Measurements from ENCODE around the gene MYH10.

Gene MYH10

DNA sequence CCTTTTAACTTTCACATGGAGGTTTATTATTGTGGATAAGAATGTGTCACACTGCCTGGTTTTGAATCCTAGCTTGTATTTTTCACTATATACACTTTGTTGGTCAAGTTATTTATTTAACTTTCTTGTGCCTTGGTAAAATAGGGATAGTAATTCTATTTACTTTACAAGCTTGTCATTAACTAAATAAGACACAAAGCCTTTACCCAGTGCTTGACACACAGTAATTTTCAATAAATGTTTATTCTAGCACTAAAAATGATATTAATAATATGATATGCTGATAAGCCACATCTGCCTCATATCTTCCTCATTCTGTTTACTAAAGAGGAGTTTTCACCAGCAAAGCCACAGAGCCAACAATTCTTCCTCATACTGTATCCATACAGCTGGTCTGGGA lies 27.8 kb downstream of the MYH10 start:
- no peak for DNase-seq

DNA sequence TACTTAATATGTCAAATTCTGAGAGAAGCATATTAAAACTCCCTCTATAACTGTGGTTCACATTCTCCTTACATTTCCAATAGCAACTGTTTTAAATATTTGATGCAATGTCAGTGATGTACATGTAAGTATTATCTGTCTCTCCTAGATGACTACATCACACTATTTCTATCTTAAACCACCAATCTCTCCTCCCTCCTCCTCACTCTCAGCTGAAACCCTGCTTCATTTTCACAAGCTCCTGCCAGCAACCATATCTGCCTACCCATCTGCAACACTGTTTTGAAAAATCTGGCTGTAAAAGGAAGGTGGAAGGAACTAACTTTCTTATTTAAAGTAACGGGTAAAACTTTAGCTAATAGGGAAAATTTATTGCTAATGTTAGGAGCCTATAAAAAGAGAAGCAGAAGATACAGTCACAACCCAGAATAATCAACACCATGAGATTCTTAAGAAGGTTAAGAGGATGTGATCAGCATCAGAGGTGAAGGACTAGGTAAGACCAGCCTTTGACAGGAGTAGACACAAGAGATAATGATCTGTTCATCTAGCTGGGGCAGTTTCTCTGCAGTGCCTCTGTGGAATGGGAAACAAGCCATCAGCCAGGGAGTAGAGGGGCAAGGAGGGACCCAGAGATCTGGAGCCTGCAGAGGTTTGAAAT lies 31.0 kb downstream of the MYH10 start:
- no peak for DNase-seq

DNA sequence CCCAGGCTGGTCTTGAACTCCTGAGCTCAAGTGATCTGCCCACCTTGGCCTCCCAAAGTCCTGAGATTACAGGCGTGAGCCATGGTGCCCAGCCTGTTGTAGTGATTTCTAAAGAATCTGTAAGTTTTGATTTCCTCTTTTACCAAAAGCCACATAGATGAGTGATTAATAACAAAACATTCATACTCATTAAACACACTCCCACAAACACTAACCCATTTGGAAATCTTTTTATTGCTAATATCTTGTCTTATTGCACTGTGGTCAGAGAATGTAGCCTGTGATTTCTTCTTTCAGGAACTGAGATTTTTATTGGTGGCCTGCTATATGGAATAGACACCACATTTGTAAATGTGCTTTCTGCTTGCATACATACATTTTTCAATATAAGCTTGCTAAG lies 31.6 kb downstream of the MYH10 start:
- no peak for DNase-seq

DNA sequence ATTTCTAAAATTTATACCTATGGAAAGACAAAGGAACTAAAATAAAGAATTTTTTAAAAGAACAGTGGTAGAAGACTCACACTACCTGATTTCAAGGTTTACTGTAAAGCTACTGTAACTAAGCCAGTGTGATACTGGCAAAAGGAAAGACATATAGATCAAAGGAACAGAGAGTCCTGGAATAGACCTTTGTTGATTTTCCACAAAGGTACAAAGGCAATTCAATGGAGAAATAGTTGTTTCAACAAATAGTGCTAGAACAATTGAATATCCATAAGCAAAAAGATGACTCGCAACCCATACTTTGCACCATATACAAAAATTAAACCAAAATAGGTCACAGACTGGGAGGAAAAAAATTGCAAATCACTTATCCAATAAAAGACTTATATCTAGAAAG lies 36.7 kb downstream of the MYH10 start:
- no peak for DNase-seq

DNA sequence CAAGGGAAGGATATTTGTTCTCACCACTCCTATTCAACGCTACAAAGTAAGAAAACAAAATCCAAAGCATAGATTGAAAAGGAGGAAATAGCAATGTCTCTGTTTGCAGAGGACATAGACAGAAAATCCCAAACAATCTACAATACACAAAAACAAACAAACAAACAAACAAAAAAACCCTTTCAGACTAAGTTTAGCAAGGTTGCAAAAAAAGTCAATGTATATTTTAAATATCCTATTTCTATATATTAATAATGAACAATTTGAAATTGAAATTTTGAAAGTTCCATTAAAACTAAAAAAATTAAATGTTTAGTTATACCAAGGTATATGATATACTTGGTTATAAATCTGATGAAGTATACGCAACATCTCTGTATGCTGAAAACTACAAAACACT lies 37.2 kb downstream of the MYH10 start:
- DNase-seq: no peak

DNA sequence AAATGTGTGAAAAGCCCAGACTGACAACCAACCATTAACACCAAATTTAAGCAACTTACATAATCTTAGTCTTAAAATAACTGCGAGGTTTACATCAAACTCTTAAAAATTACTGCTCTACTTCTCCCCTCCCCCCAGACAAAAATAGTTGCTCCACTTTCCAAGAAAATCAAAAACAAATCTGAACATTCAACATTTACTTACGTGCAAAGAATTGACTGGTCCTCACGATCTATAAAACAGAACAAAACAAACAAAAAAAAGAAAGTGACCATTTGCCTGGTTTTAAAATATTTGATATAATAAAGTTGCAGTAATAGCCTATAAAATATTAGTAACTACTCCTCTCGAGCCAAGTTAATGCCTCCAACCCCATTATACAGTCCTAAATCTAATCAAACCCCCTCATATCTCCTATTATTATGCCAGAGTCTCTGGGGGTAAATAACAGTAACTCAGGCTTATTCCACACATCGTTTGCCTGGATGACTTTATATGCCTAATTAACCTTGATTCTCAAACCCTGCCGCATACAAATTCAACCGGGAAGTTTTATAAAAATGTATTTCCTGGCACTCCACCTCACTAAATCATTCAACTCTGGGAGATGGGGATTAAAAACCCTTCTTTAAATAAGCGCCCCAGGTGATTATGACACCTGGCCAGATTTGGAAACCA lies 41.5 kb downstream of the MYH10 start:
- DNase-seq: no peak

DNA sequence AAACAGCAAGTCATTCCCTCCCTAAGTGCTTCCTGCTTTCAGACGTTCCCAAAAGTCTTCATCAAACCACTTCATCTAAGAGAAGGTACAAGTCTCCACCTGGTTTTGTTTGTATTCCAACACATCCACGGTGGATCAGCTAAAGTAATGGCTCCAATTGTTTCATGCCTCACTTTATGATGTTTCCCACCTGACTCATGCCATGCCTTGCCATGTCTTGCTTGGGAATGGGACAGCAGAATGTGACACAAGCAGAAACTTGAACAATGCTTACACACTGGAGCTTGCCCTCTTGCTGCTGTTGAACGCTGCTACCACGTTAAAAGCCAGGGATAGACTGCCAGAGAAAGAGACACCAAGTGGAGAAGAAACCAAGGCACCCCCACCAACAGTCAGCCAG lies 43.8 kb downstream of the MYH10 start:
- no peak for DNase-seq

DNA sequence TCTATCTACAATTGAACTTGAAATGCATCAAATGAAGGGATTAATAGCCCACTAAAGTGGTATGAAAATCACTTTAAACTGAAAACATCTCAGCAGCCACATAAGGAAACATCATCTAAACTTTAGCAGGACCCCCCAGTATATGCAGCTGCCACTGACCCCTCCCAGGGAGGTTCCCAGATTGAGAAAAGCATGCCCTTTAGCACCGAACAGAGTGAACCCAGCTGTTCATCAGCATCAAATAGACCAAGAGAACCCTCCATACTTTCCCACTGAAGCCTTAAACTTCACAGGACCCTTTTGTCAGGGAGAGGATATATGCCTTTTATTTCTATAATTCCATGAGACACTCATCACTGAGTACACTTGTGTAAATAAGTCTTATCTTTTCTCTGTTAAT lies 44.6 kb downstream of the MYH10 start:
- DNase-seq: no peak

DNA sequence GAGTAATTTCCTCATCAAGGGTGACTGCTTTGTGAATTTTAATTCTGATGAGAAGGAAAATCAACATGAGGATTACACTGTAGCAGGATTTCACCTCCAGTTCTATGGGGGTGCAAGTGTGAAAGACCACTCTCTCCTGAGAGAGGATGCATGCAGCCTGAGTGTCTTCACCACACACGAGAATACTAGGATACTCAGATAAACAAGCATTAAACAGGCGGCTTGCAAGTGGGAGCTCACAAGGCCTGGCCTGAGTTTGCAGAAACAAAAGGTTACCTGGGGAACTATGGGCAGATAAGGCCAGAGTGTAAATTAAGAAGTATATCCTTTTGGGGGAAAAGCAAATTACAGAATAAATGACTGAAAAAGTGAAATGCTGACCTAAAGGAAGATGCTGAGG lies 46.6 kb downstream of the MYH10 start:
- DNase-seq: no peak

DNA sequence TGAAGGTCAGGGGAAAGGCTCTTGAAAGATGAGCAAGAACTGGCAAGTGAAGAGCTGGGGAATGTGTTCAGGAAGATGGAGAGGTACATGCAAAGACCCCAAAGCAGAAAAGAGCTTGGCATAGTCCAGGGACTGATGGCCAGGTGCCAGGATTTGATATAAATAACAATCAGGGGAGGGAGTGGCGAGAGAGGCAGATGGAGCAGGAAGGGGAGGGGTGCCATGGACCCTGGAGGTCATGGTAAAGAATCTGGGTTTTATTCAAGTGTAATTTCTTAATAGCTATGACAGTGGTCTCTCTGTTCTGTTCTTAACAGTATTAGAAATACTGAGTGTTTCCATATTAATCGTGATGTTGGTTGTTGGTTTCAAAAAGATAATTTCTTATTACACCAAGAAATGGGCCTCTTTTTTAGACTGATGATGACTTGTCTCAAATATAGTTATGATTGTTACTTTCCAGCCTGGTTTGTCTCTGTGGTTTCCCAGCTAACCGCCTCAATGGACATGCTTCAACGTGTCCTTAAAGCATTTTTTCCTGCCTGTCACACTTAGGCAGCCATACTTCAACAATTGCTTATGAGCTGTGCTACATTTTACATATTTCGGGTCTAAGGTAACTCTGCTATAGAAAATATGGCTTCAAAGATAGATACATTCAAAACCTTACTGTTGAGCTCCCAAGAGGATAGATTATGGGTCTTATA lies 49.4 kb downstream of the MYH10 start:
- DNase-seq: no peak

DNA sequence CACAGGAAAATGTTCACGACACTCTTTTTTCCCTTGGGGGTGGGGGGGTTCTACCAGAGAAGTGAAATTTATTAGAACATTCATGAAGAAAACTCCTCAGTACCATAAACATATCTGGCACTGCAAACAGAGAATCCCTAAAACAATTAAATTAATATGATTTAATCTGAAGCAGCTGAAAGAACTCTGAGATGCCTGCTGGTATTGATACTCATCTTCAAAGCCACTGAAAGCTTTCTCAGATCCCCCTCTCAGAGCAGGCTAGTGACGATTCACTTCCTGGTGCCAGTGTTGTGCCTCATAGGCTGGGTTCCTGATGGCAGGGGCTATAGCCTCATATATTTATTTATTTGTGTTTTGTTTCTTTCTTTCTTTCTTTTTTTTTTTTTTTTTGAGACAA lies 52.7 kb downstream of the MYH10 start:
- no peak for DNase-seq

DNA sequence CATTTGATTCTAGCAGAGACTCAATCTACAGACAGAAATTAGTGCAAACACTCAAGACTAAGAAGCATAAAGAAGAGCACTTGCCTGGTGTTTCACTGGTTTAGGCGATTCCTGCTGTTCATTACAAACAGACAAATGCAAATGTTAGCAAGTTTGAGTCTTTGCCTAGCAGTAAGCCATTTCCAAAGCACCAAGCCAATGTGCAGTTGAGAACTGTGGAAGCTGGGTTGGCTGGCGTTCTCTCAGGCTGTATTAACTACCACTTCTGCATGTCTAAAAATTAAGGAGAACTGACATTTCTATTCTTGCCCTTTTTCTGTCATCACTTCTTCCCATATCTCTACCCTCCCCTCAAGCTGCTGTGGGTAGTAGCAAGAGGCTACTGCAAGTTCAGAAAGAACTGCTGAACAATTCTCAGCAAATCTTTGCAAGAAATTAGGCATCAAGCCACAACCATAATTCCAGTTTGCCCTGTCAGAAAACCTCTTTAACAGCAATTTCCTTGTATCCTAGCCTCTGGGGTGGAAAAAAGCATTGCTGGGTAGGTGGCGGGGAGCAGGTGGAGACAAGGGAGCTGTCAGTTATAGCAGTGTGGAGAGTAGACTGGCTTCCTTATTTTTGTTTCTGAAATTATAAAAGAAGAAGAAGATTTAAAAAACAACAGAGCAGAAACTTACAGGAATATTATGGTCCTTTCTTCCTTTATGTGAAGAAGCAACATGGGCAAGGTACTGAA lies 53.8 kb downstream of the MYH10 start:
- no peak for DNase-seq

DNA sequence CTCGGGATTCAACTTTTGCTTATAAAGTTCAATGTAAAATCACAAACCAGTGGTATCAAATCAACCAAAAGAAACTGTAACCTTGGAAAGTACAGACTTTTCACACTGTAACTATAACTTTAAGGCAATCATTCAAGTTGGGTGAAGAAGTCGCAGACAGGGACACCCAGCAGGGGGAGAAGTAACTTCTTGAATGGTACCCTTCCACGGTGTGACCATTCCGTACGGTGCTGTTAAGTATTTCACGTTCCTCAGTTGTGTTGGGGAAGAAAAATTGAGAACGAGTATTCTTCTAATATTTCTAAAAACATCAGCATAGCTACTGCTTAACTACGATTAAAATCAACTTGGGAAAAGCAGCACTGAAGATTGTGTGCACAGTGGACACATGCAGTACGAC lies 55.8 kb downstream of the MYH10 start:
- DNase-seq: no peak

DNA sequence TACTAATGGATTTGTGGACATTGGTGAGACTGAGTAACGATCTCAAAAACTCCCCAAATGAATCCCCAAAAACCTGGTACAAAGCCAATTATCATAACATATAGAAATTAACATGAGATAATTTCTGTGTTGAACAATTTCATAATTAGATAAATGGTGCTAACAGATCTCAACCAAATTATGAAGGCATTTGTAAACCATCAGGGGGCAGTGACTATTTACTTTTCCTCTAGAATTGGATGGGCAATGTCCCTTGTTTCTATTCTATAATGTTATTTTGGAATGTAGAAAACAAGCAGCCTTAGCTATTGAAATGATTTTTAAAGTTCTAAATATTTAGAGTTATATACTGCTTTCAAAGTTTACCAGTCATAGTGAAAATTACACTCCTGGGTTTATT lies 57.8 kb downstream of the MYH10 start:
- no peak for DNase-seq

DNA sequence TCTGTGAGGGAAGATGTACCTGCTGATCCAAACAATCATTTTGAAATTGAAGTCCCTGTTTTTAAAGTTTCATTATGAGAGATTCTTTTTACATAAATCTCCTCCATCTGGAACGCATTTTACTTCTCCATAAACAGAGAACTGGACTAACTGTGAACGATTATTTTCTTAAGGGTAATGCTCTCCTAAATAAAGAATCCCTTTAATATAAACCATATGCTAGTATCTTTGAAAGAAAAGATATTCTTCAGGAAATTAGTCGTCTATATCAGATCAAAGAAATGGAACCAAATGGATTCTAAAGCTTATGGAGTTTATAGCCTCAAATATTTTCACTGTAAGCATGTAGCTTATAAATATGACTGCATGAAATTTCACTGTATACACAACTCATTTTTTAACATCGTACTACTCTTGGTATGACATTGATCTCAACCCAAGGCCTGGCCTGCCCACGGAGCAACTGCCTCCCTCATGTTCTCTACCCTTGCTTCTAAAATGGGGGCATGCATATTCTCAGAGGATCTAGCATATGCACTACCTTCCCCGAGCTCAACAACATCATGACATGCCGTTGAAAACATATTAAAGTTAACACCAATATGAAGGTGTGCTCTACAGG lies 66.4 kb downstream of the MYH10 start:
- no peak for DNase-seq

DNA sequence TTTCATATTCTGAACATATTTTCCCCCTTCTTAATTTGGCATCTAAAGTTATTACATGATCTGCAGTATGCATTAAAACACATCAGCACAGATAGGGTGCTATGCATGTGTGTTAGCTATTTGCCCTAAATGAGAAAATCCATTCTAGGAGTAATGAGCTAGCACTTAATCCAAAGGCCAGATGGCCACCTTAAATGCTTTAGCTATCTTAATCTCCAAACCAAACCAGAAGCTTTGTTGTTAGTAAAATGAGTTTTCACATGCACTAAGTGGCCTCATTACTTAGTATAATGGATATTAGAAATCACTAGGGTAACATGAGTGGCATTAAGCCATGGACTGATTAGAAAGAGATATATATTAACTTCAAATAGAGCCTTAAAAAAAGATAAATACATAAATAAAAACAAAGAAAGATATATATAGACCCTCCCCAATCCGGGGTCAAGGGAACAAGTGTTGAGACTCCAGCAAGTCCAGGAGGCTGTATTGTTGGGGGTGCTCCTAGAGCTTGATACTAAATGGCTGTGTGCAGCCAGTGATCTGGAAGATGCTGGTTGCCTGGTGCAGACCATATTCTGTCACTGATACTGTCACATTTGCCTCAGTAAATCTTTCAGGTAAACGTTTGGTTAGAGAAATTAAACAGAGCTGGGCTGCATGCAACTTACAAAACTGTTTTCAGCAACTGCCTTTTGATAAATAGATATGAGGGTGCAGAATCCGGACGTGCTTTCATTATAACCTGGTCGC lies 67.3 kb downstream of the MYH10 start:
- DNase-seq: no peak

DNA sequence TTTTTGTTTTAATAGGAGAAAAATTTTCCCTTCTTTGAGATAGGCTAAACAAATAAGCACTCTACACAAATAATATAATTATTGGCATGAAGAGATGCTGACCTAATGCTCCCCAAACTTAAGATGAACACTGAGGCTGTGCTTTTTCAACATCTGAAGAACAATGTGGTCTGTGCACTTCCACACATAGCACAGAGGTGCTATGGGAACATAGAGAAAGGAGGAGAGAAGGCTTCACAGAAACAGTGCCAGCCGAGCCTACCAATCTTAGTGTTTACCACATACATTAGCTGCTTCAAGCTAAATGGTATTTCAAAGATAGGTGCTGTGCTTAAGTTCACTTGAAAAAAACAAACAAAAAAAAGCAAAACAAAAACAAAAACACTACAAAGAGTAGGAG lies 72.4 kb downstream of the MYH10 start:
- DNase-seq: no peak

DNA sequence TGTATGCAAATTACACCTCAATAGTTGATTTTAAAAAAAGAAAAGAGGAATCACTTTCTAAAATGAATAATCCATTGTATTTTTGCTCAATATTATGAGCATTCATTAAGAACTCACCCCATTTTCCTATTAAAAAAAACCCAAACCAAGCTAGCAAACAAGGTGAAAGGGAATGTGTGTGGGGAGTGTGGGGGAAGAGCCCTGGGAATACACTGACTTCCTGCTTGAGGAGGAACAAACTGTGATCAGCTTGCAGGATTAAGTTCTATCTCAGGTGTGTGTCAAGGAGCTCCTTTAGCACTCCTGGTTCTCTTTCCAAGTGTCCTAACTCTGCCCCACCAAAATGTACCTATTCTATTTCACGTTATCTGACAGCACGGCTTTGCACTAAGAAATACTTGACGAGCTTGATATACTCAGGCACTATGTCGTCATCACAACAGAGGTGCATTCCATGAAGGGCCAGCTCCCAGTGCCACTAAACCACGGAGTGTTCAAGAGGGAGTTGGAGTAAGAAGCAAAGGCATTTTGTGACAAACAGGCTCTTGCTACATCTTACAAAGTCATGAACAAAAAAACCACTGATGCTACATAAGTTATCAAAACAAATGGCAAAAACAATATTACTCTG lies 73.2 kb downstream of the MYH10 start:
- no peak for DNase-seq

DNA sequence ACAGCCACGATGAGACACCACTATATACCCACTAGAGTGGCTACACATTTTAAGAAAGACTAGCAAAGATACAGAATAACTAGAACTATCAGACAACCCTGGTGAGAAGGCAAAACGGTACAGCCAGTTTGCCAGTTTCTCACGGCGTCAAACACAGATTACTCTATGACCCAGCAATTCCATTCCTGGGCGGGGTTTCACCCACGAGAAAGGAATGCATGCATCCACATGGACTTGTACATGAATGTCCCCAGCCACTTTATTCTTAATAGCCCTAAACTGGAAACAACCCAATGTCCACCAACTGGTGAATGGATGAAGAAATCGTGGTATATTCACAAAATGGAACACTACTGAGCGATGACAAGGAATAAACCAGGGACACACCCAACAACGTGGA lies 74.5 kb downstream of the MYH10 start:
- DNase-seq: no peak

DNA sequence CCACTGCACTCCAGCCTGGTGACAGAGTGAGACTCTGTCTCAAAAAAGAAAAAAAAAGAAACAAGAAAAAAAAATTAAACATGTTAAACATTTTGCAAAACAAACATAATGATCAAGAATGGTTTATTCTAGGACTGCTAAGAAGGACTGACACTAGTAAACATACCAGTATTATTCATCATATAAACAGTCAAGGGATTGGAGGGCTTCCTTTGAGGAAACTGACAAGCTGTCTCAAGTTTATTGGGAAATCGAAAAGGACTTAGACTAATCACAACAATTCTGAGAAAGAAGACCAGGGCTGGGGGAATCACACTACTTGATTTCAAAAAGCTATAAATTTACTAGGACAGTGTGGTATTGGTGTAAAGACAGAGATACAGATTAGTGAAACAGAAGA lies 75.5 kb downstream of the MYH10 start:
- no peak for DNase-seq

DNA sequence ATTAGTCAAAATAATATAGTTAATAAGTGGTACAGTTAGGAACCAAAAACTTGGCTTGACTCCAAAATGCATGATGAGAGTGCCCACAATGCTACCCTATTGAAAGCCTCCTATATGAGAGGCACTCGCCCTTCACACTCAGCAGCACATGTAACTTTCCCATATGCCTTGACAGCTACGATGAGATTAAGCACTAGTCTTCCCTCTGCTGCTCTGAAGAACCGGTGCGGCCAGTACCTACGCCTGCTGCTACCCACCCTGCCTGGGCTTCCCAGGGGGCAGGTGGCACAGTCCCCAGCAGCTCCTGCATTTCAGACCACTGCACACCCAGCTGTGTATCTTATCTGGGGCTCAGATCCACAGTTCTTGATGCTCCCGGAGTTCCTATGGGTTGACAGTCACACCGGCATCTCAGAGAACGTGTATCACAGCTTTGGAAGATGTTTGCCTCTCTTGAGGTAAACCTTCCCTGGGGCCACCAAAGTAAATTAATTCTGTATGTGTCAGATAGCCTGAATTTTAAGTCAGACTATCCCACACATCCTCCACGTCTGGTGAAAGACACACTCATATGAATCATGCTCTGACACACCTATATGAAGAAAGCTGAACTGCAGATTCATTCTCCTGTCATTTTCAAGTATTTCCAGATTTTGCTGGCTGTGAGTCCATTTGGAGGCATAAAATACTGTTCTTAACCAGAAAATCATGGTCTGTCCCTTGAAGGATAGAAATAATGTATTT lies 77.8 kb downstream of the MYH10 start:
- no peak for DNase-seq

Measured in cerebellar nuclear complex (tissue), 1 donor.